ENCODE results near the gene CXorf65.

Gene CXorf65

GRCh38 chrX:71085900-71086299, 20.6 kb downstream of the CXorf65 start:
- no peak for TF ChIP-seq CTCF (IDR thresholded peaks at IDR 0.05)
- H3K4me3 Mint-ChIP-seq, result no peak overlapping the region
- no peak for DNase-seq
- peaks cover 7% of the 10 kb centered on the region for H3K27me3 Mint-ChIP-seq (ENCODE audit: low read depth, poor library complexity)
- H3K9me3 Mint-ChIP-seq, result peaks cover 22% of the 10 kb centered on the region
- no peaks in the 10 kb centered on the region for H3K36me3 Mint-ChIP-seq (ENCODE audit: low read depth)
- no peaks in the 10 kb centered on the region for H3K4me1 Mint-ChIP-seq
- no peak overlapping the region for H3K27ac Mint-ChIP-seq

GRCh38 chrX:71082822-71083221, 23.7 kb downstream of the CXorf65 start:
- Mint-ChIP-seq H3K27me3 (ENCODE audit: low read depth, poor library complexity) (peaks cover 7% of the 10 kb centered on the region), H3K36me3 (ENCODE audit: low read depth) (no peaks in the 10 kb centered on the region), H3K9me3 (peaks cover 28% of the 10 kb centered on the region), H3K27ac (no peak overlapping the region), H3K4me1 (no peaks in the 10 kb centered on the region), H3K4me3 (no peak overlapping the region)
- no peak for TF ChIP-seq CTCF (IDR thresholded peaks at IDR 0.05)
- no peak for DNase-seq

GRCh38 chrX:71082124-71082647, 24.4 kb downstream of the CXorf65 start:
- DNase-seq, result no peak
- Mint-ChIP-seq H3K4me3 (no peak overlapping the region), H3K4me1 (no peaks in the 10 kb centered on the region), H3K27ac (no peak overlapping the region), H3K36me3 (ENCODE audit: low read depth) (no peaks in the 10 kb centered on the region), H3K9me3 (peaks cover 31% of the 10 kb centered on the region), H3K27me3 (ENCODE audit: low read depth, poor library complexity) (peaks cover 7% of the 10 kb centered on the region)
- no peak for TF ChIP-seq CTCF (IDR thresholded peaks at IDR 0.05)

GRCh38 chrX:71081330-71082123, 25.0 kb downstream of the CXorf65 start:
- Mint-ChIP-seq H3K9me3 (peaks cover 35% of the 10 kb centered on the region), H3K27ac (no peak overlapping the region), H3K27me3 (ENCODE audit: low read depth, poor library complexity) (peaks cover 7% of the 10 kb centered on the region), H3K36me3 (ENCODE audit: low read depth) (no peaks in the 10 kb centered on the region), H3K4me3 (no peak overlapping the region), H3K4me1 (no peaks in the 10 kb centered on the region)
- TF ChIP-seq CTCF (IDR thresholded peaks at IDR 0.05), result no peak
- no peak for DNase-seq

GRCh38 chrX:71070531-71070930, 36.0 kb downstream of the CXorf65 start:
- DNase-seq, result no peak
- Mint-ChIP-seq H3K9me3 (peaks cover 37% of the 10 kb centered on the region), H3K27me3 (ENCODE audit: low read depth, poor library complexity) (peaks cover 6% of the 10 kb centered on the region), H3K4me1 (peaks cover 13% of the 10 kb centered on the region), H3K4me3 (no peak overlapping the region), H3K36me3 (ENCODE audit: low read depth) (no peaks in the 10 kb centered on the region), H3K27ac (no peak overlapping the region)
- TF ChIP-seq CTCF (IDR thresholded peaks at IDR 0.05), result no peak
